ENCODE data around the gene MOB2. TPM values are rescaled to one million over a fixed set of nuclear protein-coding genes. Genes with fewer than 3 reads are reported as not detected.
A peak's percentile ranks its signal among the peaks of the same experiment; 100 is the strongest.

The MOB2 gene
- total and polyA plus RNA-seq, 2 of the 13 experiments (the other 11 are each of a cell fraction or from before 2014, with no cell fraction given): 21.8 to 27.7 TPM

DNA sequence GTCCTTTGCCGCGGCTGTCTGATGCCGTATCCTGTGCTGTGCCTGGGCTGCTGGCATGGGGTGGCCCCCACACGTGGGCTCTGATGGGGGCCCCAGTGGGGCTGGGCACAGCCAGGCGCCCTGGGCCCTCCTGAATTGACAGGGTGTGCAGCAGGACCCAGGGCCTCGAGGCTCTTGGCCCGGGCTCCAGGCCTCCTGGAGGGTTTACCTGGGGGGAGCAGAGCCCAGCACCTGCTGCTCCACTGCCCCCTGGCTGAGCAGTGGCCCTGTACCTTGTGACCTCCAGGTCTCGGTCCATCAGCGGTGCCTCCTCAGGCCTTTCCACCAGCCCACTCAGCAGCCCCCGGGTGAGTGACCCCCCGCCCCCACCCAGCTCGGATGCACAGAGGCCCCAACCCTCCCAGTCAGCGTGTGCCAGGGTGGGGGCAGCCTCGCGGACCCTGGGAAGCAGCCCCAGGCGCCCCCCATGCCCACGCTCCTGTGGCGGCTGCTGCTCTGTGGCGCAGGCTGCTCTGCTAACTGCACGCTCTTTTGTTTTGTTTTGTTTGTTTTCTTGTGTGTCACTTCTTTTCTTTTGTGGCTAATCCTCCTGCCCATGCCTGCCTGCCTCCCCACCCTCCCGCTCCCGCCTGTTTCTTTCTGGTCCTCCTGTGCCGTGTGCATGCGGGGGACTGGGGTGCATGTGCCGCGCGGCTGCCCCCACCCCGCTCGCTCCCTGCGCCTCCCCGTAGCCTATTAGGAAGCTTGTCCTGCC is 36.9 kb downstream of the MOB2 start:
- FAIRE-seq (no peak), DNase-seq (ENCODE audit: low spot score) (no peak), ATAC-seq (no peak)
- Histone ChIP-seq H3K27me3 (ENCODE audit: control insufficient read depth in 1 of 2, insufficient read depth in 2 of 2, low read length in 2 of 2) (peaks cover 5 to 22% of the 10 kb centered on the region in 2 experiments; a peak in 4 of 5 replicates), H3K9ac (ENCODE audit: insufficient read depth, low read depth, low read length) (no peak overlapping the region), H3K79me2 (ENCODE audit: insufficient read depth, low read length) (no peaks in the 10 kb centered on the region), H3K4me2 (ENCODE audit: low read depth, low read length) (no peak overlapping the region), H3K36me3 (replicated peaks in 1 of 2; ENCODE audit: control insufficient read depth in 1 of 2, insufficient read depth in 2 of 2, low read length in 2 of 2) (no peaks in the 10 kb centered on the region), H3K9me3 (ENCODE audit: low read length) (no peaks in the 10 kb centered on the region), H3K4me3 (replicated peaks in 1 of 3; ENCODE audit: insufficient read depth in 1 of 3, low read depth in 2 of 3, low read length in 3 of 3) (no peak overlapping the region), H3K27ac (ENCODE audit: extremely low read length, insufficient read depth, low read length) (no peak overlapping the region), H2AFZ (ENCODE audit: low read length) (no peak overlapping the region), H3K4me1 (ENCODE audit: insufficient read depth, low read length) (no peaks in the 10 kb centered on the region), H4K20me1 (ENCODE audit: insufficient read depth, low read length) (peaks cover 6% of the 10 kb centered on the region; the same call in 1 of the 2 replicates)
- ChIA-PET CTCF (ENCODE audit: low intra/inter-chr PET ratio, low total read pairs) (no interaction called here), POLR2A (no interaction called here)
- intact Hi-C loops (cut with micrococcal nuclease; ENCODE audit: unreplicated experiment): no loop called here
- TF ChIP-seq WIZ (CRISPR knock-in tag; IDR thresholded peaks at IDR 0.05): no peak
- TF ChIP-seq, protein P1, sequence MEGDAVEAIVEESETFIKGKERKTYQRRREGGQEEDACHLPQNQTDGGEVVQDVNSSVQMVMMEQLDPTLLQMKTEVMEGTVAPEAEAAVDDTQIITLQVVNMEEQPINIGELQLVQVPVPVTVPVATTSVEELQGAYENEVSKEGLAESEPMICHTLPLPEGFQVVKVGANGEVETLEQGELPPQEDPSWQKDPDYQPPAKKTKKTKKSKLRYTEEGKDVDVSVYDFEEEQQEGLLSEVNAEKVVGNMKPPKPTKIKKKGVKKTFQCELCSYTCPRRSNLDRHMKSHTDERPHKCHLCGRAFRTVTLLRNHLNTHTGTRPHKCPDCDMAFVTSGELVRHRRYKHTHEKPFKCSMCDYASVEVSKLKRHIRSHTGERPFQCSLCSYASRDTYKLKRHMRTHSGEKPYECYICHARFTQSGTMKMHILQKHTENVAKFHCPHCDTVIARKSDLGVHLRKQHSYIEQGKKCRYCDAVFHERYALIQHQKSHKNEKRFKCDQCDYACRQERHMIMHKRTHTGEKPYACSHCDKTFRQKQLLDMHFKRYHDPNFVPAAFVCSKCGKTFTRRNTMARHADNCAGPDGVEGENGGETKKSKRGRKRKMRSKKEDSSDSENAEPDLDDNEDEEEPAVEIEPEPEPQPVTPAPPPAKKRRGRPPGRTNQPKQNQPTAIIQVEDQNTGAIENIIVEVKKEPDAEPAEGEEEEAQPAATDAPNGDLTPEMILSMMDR (CRISPR knock-in tag; IDR thresholded peaks at IDR 0.05): peak; percentile 25; the same call in 1 of the 2 replicates
- in situ Hi-C loops (cut with HindIII; ENCODE audit: extremely low pct_ligation_motif_present, low pct_unique_long_range_greater_than_20kb): no loop called here
- BruUV-seq (replicated peaks): no TSS peak
- WGBS (ENCODE audit: low lambda C conversion rate): 50% methylated on average over 20 of the region's 31 CpGs

DNA sequence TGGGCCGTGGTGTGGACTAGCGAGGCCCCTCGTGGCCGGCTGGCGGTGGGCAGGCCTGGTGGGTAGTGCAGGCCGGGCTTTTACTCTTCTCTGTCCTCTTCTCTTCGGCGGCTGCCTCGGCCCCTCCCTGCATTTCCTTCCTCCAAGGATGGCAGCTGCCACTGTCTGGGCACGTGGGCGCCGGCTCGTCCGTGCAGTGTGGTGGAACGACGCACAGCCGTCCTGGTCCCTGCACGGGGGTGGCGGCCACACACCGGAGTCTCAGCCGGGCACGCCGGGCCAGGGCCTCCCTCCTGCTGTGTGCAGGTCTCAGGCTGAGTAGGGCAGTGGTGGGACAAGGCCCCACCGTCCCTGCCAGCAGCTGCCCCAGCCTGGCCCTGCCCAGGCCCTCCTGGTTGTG is 37.7 kb downstream of the MOB2 start:
- H2AFZ ChIP-seq (ENCODE audit: low read length): no peak overlapping the region
- POLR2A ChIA-PET: no interaction called here
- BruUV-seq (replicated peaks): no TSS peak
- TF ChIP-seq SKI (IDR thresholded peaks at IDR 0.05; ENCODE audit: partially characterized antibody): no peak
- no peak for TF ChIP-seq SP5 (CRISPR knock-in tag; IDR thresholded peaks at IDR 0.05; ENCODE audit: borderline replicate concordance, low read depth)
- no peak for TF ChIP-seq SMC3 (IDR thresholded peaks at IDR 0.05; ENCODE audit: low read length)
- no peak for TF ChIP-seq ZNF383 (CRISPR knock-in tag; IDR thresholded peaks at IDR 0.05; ENCODE audit: borderline replicate concordance)
- TF ChIP-seq, protein P2, sequence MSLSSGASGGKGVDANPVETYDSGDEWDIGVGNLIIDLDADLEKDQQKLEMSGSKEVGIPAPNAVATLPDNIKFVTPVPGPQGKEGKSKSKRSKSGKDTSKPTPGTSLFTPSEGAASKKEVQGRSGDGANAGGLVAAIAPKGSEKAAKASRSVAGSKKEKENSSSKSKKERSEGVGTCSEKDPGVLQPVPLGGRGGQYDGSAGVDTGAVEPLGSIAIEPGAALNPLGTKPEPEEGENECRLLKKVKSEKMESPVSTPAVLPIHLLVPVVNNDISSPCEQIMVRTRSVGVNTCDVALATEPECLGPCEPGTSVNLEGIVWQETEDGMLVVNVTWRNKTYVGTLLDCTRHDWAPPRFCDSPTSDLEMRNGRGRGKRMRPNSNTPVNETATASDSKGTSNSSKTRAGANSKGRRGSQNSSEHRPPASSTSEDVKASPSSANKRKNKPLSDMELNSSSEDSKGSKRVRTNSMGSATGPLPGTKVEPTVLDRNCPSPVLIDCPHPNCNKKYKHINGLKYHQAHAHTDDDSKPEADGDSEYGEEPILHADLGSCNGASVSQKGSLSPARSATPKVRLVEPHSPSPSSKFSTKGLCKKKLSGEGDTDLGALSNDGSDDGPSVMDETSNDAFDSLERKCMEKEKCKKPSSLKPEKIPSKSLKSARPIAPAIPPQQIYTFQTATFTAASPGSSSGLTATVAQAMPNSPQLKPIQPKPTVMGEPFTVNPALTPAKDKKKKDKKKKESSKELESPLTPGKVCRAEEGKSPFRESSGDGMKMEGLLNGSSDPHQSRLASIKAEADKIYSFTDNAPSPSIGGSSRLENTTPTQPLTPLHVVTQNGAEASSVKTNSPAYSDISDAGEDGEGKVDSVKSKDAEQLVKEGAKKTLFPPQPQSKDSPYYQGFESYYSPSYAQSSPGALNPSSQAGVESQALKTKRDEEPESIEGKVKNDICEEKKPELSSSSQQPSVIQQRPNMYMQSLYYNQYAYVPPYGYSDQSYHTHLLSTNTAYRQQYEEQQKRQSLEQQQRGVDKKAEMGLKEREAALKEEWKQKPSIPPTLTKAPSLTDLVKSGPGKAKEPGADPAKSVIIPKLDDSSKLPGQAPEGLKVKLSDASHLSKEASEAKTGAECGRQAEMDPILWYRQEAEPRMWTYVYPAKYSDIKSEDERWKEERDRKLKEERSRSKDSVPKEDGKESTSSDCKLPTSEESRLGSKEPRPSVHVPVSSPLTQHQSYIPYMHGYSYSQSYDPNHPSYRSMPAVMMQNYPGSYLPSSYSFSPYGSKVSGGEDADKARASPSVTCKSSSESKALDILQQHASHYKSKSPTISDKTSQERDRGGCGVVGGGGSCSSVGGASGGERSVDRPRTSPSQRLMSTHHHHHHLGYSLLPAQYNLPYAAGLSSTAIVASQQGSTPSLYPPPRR (CRISPR knock-in tag; IDR thresholded peaks at IDR 0.05; ENCODE audit: borderline replicate concordance): no peak
- TF ChIP-seq FLYWCH1 (CRISPR knock-in tag; IDR thresholded peaks at IDR 0.05): no peak
- TF ChIP-seq SAFB2 (CRISPR knock-in tag; IDR thresholded peaks at IDR 0.05; ENCODE audit: borderline replicate concordance, low read depth): no peak
- TF ChIP-seq ZNF251 (CRISPR knock-in tag; IDR thresholded peaks at IDR 0.05): no peak
- no peak for TF ChIP-seq ZSCAN9 (CRISPR knock-in tag; IDR thresholded peaks at IDR 0.05; ENCODE audit: borderline replicate concordance)
- no peak for TF ChIP-seq SP2 (CRISPR knock-in tag; IDR thresholded peaks at IDR 0.05)

More for the DNA sequence above, 37.7 kb downstream of the MOB2 start:
- intact Hi-C loops (cut with micrococcal nuclease; ENCODE audit: unreplicated experiment) (no loop called here), in situ Hi-C loops (cut with HindIII; ENCODE audit: extremely low pct_ligation_motif_present, low pct_unique_long_range_greater_than_20kb) (no loop called here)
- H3K4me3 ChIP-seq (replicated peaks in 1 of 3; ENCODE audit: insufficient read depth in 1 of 3, low read depth in 2 of 3, low read length in 3 of 3): no peak overlapping the region
- no peaks in the 10 kb centered on the region for H3K79me2 ChIP-seq (ENCODE audit: insufficient read depth, low read length)
- H3K4me1 ChIP-seq (ENCODE audit: insufficient read depth, low read length): no peaks in the 10 kb centered on the region
- no peak overlapping the region for H3K9ac ChIP-seq (ENCODE audit: insufficient read depth, low read depth, low read length)
- FAIRE-seq (no peak), DNase-seq (ENCODE audit: low spot score) (no peak), ATAC-seq (no peak)
- no peak overlapping the region for H3K27ac ChIP-seq (ENCODE audit: extremely low read length, insufficient read depth, low read length)
- CTCF ChIA-PET (ENCODE audit: low intra/inter-chr PET ratio, low total read pairs): no interaction called here
- no peaks in the 10 kb centered on the region for H3K9me3 ChIP-seq (ENCODE audit: low read length)
- H4K20me1 ChIP-seq (ENCODE audit: insufficient read depth, low read length): peaks cover 6% of the 10 kb centered on the region; the same call in 1 of the 2 replicates
- H3K27me3 ChIP-seq (ENCODE audit: control insufficient read depth in 1 of 2, insufficient read depth in 2 of 2, low read length in 2 of 2): peaks cover 8 to 21% of the 10 kb centered on the region in 2 experiments; a peak in 4 of 5 replicates
- no peak overlapping the region for H3K4me2 ChIP-seq (ENCODE audit: low read depth, low read length)
- H3K36me3 ChIP-seq (replicated peaks in 1 of 2; ENCODE audit: control insufficient read depth in 1 of 2, insufficient read depth in 2 of 2, low read length in 2 of 2): no peaks in the 10 kb centered on the region
- WGBS (ENCODE audit: low lambda C conversion rate): 77% methylated on average over 16 of the region's 24 CpGs
